ENCODE measurements around the gene MYL12A. TPM values are rescaled to one million over a fixed set of nuclear protein-coding genes. Genes with fewer than 3 reads are reported as not detected.

MYL12A gene
- total RNA-seq, 1 experiment from 2014 or later: 284 TPM

GRCh38 chr18:3221496-3221895 lies 26.1 kb upstream of the MYL12A start:
- H3K9me3 ChIP-seq (ENCODE audit: control insufficient read depth, low read depth, low read length): no peaks in the 10 kb centered on the region
- Mint-ChIP-seq H3K27ac (peak overlapping the region in 1 of 3 experiments; percentile 63; a peak in 2 of 7 replicates), H3K27me3 (ENCODE audit: low read depth) (no peaks in the 10 kb centered on the region), H3K4me1 (peaks cover 13 to 18% of the 10 kb centered on the region in 2 experiments), H3K36me3 (ENCODE audit: insufficient read depth in 1 of 3, low read depth in 3 of 3) (no peaks in the 10 kb centered on the region; a peak in 1 of 7 replicates), H3K4me3 (no peak overlapping the region), H3K9me3 (no peaks in the 10 kb centered on the region)
- no peak overlapping the region for H2BK5ac ChIP-seq (ENCODE audit: insufficient read length, low read length)
- no peak overlapping the region for H3K18ac ChIP-seq (ENCODE audit: insufficient read length, low read depth, low read length)
- H2AFZ ChIP-seq (ENCODE audit: low read length): no peak overlapping the region
- no peak overlapping the region for H4K5ac ChIP-seq (ENCODE audit: insufficient read length, low read depth, low read length)
- H2BK12ac ChIP-seq (ENCODE audit: insufficient read length, low read depth, low read length): no peak overlapping the region
- no peak for TF ChIP-seq CTCF (conservative IDR thresholded peaks at IDR 0.05)
- no peak overlapping the region for H3K4me2 ChIP-seq (ENCODE audit: insufficient read depth, insufficient read length, low read length)
- no peak overlapping the region for H3K23ac ChIP-seq (ENCODE audit: insufficient read length, low read depth, low read length)
- H3K27ac ChIP-seq (ENCODE audit: insufficient read length, low read depth, low read length): no peak overlapping the region
- H3K27me3 ChIP-seq (ENCODE audit: insufficient read depth, low read length): no peaks in the 10 kb centered on the region
- H2AK5ac ChIP-seq (ENCODE audit: insufficient read length, low read length): no peak overlapping the region
- no peaks in the 10 kb centered on the region for H3K79me1 ChIP-seq (ENCODE audit: insufficient read depth, low read depth, low read length, poor library complexity, severe bottlenecking)
- no peak overlapping the region for H3K56ac ChIP-seq (ENCODE audit: insufficient read length, low read depth, low read length)
- no peak overlapping the region for H3K9ac ChIP-seq (ENCODE audit: extremely low read depth, insufficient read length, low read length)
- H3T11ph ChIP-seq (ENCODE audit: low read length): no peak overlapping the region
- H2BK15ac ChIP-seq (ENCODE audit: low read depth, low read length): no peak overlapping the region
- H3K4ac ChIP-seq (ENCODE audit: low read depth, low read length): no peak overlapping the region
- H4K91ac ChIP-seq (ENCODE audit: insufficient read length, low read depth, low read length): no peak overlapping the region
- H3K14ac ChIP-seq (ENCODE audit: insufficient read depth, low read length): no peak overlapping the region
- no CpG with 5 or more reads among the region's 6 CpGs for WGBS (ENCODE audit: extremely low coverage, insufficient read length, low lambda C conversion rate)
- H2BK120ac ChIP-seq (ENCODE audit: low read depth, low read length, poor library complexity, severe bottlenecking): no peak overlapping the region
- no peaks in the 10 kb centered on the region for H3K79me2 ChIP-seq (ENCODE audit: insufficient read depth, low read length)
- H3K23me2 ChIP-seq (ENCODE audit: insufficient read length, low read depth, low read length, poor library complexity, severe bottlenecking): no peaks in the 10 kb centered on the region
- peaks cover 2% of the 10 kb centered on the region; the same call in 1 of the 2 replicates for H3K4me1 ChIP-seq (ENCODE audit: insufficient read depth, low read length)
- no peak overlapping the region for H4K8ac ChIP-seq (replicated peaks; ENCODE audit: insufficient read length, low read depth, low read length)
- H4K20me1 ChIP-seq (ENCODE audit: control insufficient read depth, insufficient read depth, insufficient read length): no peaks in the 10 kb centered on the region
- no peak for DNase-seq
- H2BK20ac ChIP-seq (ENCODE audit: low read depth, low read length, poor library complexity, severe bottlenecking): no peak overlapping the region
